GM21529 (cell line): Measurements from ENCODE around the gene SELL.
"Not testable (repeated sequence)": the region's sequence is repeated elsewhere in the genome, so short reads cannot be mapped to it uniquely, and the experiment has no call there.

Experiments used
- ATAC-seq: cut with Tn5 transposase; IDR thresholded peaks from one replicate; pipeline ENCODE4 v1.9.1; 2021; ENCODE audit not compliant: unreplicated experiment

The SELL gene

DNA sequence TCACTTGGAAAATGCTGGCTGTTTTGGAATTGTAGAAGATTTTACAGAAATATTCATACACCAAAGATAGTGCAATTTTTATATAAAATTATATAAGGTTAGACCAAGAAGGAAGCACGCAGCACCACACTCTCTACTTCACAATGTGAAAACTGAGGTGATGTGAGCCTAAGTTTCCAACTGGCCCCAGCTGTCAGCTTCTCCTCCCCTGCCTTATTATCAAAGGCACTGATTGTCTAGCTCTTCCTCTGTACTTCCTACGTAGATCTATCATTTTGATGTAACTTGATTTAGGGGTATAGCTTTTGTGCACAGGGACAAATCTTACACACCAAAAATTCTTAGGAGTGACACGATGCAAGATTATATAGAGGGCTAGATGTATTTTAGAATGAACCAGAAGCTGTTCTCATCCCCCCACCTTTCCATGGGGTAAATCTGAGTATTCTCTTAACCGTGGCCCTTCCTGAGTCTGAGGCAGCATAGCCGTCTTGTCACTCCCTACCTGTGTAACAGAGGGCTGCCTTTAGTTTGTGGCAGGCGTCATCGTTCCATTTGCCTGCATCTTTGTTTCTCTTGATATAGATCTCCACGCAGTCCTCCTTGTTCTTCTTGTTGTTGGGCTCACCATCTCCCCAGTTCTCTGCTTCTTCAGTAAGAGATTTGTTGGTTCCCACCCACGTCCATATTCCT is 3.4 kb downstream of the SELL start:
- ATAC-seq: no peak

DNA sequence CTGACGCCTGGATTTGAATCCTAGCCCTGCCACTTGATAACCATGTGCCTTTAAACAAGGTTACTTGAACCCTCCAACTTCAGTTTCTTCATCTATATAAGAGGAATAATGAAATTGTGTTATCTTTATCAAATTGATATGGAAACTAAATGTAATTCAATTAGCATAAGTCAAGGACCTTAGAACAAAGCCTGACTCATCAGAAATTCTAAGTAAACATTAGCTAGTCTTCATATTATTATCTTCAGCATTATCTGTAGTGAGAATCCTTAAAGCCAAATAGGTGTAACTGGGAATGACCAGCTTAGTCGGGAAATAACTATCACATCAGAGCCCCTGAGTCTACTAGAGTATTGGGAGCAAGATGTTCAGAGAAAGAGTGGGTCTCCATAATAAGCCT is 6.6 kb downstream of the SELL start:
- ATAC-seq: no peak

DNA sequence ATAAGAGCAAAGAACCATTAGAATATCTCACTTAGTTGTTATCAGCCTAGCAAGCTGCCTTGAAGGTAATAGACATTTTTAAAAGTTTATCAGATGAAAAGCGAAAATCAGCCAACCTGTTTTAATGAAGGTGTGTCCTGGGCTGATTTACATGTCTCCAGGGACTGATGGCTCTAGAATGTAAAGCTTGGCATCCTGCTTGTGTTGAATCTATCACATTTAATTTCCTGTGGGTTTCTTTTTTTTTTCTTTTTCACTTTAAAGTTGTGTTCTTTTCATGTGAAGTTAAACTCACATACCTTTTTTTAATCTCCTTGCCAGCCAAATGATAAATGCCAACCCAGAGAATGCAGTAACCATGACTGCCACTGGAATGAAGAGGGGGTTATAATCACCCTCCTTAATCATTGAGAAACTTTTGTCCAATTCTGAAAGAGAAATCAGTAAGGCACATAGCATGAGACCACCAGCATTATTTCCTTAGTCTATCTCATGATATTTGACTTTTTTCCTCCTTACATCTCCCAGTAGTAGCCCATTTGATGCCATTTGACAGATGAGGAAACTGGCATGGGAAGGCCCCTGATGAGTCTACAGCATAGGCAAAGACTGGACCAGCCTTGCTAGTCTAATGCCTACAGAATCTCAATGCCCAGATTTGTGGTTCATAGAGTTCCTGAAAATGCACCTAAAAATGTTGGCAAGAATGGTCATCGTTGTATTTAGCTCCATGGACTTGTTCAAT is 10.0 kb downstream of the SELL start:
- no peak for ATAC-seq

DNA sequence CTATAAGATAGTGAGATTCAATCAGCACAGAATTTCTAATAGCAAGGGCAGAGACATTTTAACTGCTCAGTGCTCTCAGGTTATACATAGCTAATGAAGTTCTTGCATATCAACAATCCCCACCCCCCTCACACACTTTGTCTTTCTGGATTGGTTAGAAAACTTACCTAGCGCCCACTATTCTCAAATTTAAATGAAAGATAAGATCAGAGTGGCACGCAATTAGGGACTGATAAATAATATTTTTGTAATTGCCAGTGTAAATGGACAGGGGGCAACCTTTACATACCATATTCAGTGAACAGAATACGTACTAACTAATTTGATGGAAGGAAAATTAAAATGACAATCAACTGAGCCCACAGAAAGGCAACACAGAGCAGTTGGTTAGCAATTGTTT is 11.7 kb downstream of the SELL start:
- ATAC-seq: no peak

DNA sequence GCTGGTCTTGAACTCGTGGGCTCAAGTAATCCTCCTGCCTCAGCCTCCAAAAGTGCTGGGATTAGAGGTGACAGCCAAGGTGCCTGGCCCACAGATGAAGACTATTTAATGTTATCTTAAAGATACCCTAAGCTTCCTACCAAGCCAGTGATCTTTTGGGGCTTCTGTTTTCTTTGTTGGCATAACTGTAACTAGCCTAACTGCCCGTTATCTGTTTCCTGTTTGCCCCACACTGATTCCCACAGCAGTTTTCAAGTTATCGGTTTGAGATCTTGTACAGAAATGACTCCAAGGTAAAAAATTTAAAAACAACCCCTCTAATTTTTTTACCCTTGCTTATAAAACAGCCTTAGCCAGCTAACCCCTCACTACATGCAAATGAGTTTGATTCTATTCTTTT is 12.4 kb downstream of the SELL start:
- no peak for ATAC-seq

DNA sequence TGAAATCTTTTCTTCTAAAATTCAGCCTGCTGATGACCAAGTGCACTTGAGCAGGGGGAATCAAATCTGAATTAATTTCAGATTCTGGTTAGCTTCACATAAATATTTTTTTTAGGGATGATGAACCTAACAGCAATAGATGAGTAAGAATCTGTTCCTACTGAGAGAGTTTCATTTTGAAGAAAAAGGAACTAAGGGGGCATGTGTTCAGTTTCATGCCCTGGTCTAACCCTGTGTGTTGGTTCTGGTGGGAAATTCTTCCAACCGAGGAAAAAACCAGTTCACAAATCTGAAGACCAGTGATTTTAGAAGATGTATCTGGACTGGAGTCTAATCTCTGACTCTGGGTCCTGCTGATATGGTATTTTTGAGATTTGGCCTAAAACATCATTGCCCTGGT is 13.7 kb downstream of the SELL start:
- ATAC-seq: peak; percentile 43

DNA sequence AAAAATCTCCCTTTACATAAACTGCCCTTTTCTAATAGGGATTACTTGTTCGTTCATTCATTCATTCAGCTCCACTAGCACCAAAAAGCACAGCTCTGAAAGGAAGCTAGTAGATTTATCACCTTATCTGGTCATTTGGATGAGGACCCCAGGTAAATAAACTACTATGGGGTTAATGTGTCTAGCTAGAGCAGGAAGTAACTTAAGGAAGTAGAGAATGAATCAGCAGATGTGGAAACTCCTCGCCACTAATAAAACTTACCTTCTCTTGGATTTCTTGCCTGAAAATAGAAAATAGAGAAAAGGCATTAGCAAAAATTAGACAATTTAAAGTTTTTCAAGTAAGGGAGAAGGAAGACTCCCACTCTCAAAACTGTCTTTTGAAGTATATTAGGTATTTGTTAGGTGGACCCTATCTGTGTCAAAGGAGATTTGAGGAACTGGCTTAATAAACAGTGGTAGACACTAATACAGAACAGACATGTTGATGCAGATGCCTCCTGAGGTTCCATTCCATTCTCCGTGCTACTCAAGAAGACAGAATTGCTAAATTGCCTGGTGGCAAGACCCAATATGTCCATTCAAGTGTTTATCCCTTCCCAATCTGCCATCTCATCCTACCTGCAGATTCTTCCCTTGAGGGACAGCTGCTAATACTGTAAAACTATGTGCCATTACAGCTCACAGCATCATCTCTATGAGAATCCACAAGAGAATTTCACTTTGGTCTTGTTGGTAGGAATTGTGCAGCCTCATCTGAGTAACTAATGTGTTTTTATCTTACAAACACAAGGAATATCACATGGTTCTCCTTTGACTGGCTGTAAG is 14.9 kb downstream of the SELL start:
- no peak for ATAC-seq

DNA sequence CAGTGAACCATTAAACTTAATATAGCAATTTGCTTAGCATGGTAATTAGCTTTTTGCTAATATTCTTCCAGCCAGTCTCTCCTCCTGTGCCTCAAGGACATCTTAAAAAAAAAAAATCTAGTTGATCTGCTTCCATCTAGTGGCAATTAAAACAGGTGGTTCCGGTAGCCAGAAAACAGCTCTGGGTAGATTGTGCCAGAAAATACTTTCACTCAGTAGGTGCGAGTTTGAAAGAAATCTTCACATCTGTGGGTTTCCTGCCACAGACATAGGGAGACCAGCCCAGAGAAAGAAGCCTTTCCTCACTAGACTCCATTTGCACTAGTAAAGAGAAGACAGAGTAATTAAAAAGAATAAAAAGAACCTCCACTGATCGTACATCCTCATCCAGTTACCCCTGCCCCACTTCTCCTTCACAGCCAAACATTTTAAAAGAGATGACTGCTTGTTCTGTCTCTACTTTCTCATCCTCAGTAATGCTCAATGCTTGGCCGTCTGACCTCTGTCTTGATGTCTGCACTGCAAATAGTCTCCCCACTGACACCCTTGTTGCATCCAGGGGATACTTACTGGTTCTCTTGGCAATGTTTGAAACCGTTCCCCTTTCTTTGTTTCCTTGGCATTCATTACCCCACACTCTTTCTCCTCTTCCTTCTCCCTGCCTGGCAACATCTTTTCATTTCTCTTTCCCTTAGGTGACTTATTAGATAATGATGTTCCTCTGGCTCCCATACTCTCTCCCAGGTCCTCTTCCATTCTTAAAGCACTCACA is 16.9 kb downstream of the SELL start:
- ATAC-seq: peak; percentile 35

DNA sequence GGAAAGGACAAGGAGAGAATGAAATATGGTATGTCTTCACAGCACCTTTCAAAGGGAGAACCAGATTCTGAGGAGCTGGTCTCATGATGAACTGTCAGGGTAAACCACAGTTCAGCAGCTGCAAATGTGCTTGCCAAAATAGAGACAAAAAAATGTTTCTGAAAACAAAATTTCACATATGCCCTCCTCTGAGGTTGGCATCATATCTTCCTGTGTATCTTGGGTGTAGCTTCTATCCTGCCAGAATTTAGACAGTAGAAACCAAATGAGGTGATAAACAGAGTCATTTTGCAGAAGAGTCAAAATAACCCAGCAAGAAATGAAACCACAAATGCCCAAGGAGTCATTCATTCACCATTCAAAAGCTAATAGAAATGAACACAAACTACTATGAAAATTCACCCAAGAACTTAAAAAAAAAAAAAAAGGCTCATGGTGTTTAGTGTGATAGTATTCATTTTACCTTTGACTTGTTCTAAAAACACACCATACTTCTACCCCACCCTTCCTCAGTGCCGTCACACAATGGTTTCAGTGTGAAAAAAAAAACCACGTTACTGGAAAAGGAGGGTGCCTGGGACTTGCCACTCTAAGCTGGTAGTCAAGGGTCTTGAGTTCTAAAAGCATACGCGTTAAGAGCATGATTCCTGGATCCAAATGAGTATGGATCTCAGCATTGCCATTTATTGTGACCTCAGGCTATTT is 18.5 kb downstream of the SELL start:
- peak; percentile 37 for ATAC-seq

DNA sequence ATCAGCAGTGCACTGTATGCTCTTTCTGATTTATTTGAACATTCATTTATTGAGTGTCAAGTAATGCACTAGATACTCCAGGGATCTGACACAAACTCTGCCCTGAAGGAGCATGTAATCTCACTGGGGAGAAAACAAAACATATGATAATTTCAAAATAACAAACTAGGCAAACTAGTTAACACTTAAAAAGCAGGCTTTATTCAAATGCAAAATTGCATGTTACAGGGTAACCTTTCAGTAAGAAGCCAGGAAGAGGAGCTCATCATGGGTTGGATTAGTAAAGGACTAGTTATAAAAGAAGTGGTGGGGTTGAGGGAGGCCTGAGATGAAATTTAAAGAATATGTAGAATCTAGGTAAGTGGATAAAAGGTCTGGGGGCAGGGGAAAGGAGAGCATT is 20.9 kb downstream of the SELL start:
- no peak for ATAC-seq

DNA sequence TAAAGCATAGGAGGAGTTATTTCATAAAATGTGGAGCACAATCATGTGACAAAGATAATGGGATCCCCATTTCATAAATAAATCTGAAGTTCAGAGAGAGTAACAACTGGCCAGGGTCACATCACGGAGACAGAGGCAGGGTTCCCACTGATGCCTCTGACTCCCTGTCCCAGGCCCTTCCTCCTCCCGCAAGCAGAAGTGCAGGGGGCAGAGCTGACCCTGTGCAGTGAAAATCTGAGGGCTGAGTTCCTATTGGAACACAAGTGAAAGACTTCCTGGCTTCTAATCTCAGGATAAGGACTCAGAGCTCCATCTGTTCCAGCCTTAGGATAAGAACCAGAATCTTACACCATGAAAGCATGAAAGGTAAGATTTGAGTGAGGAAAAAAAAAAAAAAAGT is 22.0 kb downstream of the SELL start:
- no peak for ATAC-seq

DNA sequence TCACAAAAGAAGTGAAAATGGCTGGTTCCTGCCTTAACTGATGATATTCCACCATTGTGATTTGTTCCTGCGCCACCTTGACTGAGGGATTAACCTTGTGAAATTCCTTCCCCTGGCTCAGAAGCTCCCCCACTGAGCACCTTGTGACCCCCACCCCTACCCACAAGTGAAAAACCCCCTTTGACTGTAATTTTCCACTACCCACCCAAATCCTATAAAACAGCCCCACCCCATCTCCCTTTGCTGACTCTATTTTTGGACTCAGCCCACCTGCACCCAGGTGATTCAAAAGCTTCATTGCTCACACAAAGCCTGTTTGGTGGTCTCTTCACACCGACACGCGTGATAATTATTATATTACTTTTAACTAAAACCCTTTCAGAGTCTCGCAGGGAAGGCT is 23.0 kb downstream of the SELL start:
- ATAC-seq: not testable (repeated sequence)

DNA sequence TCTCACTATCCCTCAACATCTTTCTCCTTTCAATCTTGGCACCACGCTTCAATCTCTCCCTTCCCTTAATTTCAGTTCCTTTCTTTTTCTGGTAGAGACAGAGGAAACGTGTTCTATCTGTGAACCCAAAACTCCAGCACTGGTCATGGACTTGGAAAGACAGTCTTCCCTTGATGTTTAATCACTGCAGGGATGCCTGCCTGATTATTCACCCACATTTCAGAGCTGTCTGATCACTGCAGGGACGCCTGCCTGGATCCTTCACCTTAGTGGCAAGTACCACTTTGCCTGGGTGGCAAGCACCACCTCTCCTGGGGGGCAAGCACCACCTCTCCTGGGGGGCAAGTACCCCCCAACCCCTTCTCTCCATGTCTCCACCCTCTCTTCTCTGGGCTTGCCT is 27.8 kb downstream of the SELL start:
- ATAC-seq: no peak

DNA sequence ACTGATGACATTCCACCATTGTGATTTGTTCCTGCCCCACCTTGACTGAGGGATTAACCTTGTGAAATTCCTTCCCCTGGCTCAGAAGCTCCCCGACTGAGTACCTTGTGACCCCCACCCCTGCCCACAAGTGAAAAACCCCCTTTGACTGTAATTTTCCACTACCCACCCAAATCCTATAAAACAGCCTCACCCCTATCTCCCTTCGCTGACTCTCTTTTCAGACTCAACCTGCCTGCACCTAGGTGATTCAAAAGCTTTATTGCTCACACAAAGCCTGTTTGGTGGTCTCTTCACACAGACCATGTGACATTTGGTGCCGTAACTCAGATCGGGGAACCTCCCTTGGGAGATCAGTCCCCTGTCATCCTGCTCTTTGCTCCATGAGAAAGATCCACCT is 28.3 kb downstream of the SELL start:
- ATAC-seq: not testable (repeated sequence)

DNA sequence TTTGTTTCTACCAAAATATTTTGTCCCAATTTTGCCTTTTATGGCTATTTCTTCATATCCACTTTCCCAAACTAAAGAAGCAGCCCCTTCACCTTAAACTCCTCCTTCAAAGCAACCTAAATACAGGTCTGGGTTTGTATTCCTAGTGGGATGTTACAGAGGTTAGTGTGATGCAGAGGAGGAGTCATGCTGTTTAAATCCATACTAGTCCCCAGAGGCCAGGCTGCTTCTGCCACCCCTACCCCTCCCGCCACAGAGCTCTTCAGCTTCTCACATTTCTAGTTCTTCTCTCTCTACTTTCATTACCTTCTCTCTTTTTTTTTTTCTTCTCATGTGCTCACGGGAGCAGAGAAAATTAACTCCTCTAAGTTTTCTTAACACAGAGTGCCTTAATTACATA is 29.3 kb downstream of the SELL start:
- ATAC-seq: no peak

DNA sequence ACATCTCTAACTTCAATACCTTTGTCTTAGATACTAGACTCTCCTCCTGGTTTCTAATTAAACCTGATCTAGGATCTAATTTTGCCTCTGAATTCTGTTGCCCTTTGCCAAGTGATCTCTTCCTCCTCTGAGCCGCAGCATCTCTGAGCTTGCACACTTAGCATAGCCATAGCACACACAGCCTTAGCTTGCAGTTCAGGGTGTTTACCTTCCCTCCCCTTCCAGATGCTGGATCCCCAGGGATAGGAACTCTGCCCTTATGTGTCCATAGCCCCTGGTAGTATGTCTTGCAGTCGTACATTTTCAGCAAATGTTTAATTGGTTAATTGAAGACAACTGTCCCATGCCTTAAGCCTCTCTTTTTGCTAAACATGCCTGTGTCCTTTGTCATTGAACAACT is 30.3 kb downstream of the SELL start:
- peak; percentile 22 for ATAC-seq

DNA sequence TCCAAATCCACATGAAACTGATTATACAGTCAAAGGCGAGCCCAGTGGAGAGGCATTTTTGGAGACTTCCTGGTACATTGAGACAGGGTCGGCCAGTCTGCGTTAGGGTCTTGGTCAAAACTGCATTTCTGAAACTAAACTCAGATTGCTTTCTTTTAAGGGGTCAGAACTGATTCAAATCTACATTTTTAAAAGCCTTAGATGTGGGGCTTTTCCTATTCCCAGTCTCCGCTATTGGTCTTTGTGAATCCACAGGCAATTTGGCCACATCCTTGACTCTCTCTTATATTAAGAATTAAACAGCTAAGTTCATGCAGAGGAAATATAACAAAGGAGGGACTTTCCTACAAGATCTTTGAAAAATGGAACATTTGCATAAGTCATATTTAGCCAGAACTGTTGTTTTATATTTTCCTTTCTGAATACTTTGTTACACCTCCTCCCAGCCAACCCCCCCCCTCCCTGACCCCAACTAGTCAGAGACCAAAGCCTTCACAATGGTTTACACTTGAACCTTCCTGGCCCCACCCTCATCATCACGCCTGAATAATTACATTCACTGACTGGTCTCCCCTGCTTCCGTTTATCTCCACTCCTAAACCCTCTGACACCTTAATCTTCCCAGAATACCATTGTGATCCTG is 30.9 kb downstream of the SELL start:
- peak; percentile 64 for ATAC-seq

DNA sequence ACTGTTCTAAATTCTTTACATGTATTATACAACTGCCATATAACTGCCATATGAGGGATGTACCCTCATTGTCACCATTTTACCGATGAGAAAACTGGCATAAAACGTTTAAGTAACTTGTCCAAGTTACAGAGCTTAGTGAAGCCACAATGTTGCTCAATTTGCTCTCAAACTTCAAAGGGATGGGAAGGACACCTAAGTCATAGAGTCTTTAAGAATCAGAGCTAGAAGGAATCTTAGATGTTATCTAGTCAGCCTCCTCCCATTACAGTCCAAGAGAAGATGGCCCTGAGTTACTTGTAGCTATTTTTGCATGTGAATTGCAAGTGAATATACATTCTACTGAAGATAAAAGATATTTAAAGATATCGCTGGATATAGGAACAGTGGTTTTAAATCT is 31.7 kb downstream of the SELL start:
- no peak for ATAC-seq

DNA sequence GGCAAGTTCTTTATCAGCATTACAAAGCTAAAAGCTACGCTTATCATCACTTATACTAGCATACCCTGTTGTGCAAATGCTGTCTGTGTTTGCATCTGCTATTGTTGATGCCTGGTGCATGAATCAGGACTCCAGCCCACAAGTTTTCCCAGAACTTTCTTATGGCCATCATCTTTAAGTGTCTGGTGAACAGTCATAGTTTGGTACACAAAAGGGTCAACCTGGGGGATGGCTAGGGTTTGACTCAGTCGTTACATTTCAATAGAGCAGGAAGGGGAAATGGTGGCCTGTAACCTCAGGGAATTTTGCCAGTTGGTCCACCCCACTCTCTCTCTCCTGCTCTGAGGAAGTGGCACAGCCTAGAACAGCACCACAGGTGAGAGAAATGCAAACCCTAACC is 35.4 kb downstream of the SELL start:
- ATAC-seq: no peak

DNA sequence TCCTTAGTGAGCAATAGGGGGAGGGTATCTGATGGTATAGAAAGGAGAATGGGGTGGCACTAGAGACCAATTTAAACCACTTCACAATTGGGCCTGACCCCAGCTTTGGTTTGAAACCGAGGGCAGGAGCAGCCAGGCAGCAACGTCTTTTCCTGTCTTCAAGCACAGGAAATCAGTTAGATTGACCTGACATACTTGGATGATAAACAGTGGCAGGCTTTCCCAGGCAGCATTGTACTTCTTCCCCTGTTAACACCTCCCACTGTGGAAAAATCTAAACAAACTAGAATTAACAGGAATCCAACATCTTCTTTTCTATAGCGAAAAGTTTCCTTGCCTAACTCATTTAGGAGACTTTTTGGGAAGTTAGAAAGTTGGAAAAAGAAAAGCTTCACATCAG is 40.6 kb downstream of the SELL start:
- ATAC-seq: no peak
